HEK293 (cell line): ENCODE measurements around the gene FLNC.

Source experiments
- CTCF ChIA-PET: fragments of 350-600 bp; formaldehyde crosslinking; extraction: SDS; loops from one replicate; lab custom pipeline; 2021; ENCODE audit warnings: antibody characterized with exemption; lab: Yijun Ruan, JAX
- POLR2A ChIA-PET: fragments of 300-600 bp; formaldehyde crosslinking; extraction: SDS; loops from one replicate; lab custom pipeline; 2020; ENCODE audit warnings: antibody characterized with exemption, inconsistent platforms; lab: Yijun Ruan, JAX
- H3K27ac ChIP-seq: fragments of 200-500 bp; sonication (Bioruptor generic); 2 replicates; pipeline ENCODE4 v1.5.1; 2014; ENCODE audit warnings: low read depth, low read length, control low read depth, inconsistent platforms; ENCODE audit errors: extremely low read depth
- H3K36me3 ChIP-seq, 2 experiments: fragments of 200-500 bp in 1 of 2; sonication (Bioruptor generic) in 1 of 2; 1 replicate in 1 of 2; 2 replicates in 1 of 2; pipeline ENCODE4 v1.5.1; 2014 to 2017; ENCODE audit warnings: inconsistent platforms in 2 of 2, low read length in 2 of 2; ENCODE audit not compliant: control insufficient read depth in 2 of 2, insufficient read depth in 1 of 2
- H3K4me1 ChIP-seq: fragments of 200-500 bp; sonication (Bioruptor generic); 2 replicates; pipeline ENCODE4 v1.5.1; 2014; ENCODE audit warnings: mild to moderate bottlenecking, low read length, inconsistent platforms; ENCODE audit not compliant: control insufficient read depth, insufficient read depth
- H3K4me3 ChIP-seq: 2 replicates; pipeline ENCODE4 v1.5.1; 2011; ENCODE audit warnings: low read depth, mild to moderate bottlenecking, control low read depth, low read length, moderate library complexity
- H3K9me3 ChIP-seq: fragments of 200-500 bp; sonication (Bioruptor generic); 2 replicates; pipeline ENCODE4 v1.5.1; 2014; ENCODE audit warnings: low read depth, low read length, inconsistent platforms; ENCODE audit not compliant: control insufficient read depth, insufficient read depth
- ATF2 ChIP-seq: fragments of 450-650 bp; formaldehyde crosslinking; IDR thresholded peaks from 2 replicates; pipeline ENCODE4 v1.5.1; 2016; ENCODE audit warnings: missing biosample characterization, missing genetic modification characterization, low read depth
- BCL11A ChIP-seq: fragments of 450-650 bp; formaldehyde crosslinking; IDR thresholded peaks from 2 replicates; pipeline ENCODE4 v1.5.1; 2016; ENCODE audit warnings: low read depth, missing biosample characterization, missing genetic modification characterization
- FEZF1 ChIP-seq: fragments of 450-650 bp; formaldehyde crosslinking; IDR thresholded peaks from 2 replicates; pipeline ENCODE4 v1.5.1; 2016; ENCODE audit warnings: missing biosample characterization, missing genetic modification characterization
- KLF16 ChIP-seq: fragments of 450-650 bp; formaldehyde crosslinking; IDR thresholded peaks from 2 replicates; pipeline ENCODE4 v1.5.1; 2017; ENCODE audit warnings: missing biosample characterization, missing genetic modification characterization
- KLF8 ChIP-seq: fragments of 450-650 bp; formaldehyde crosslinking; IDR thresholded peaks from 2 replicates; pipeline ENCODE4 v1.5.1; 2016; ENCODE audit warnings: missing biosample characterization, missing genetic modification characterization
- OSR2 ChIP-seq: fragments of 450-650 bp; formaldehyde crosslinking; IDR thresholded peaks from 2 replicates; pipeline ENCODE4 v1.5.1; 2016; ENCODE audit warnings: missing biosample characterization, missing genetic modification characterization
- SP3 ChIP-seq: fragments of 450-650 bp; formaldehyde crosslinking; IDR thresholded peaks from 2 replicates; pipeline ENCODE4 v1.5.1; 2016; ENCODE audit warnings: missing biosample characterization, missing genetic modification characterization
- ZBTB10 ChIP-seq: fragments of 450-650 bp; formaldehyde crosslinking; IDR thresholded peaks from 2 replicates; pipeline ENCODE4 v1.5.1; 2016; ENCODE audit warnings: missing biosample characterization, missing genetic modification characterization
- ZBTB20 ChIP-seq: fragments of 450-650 bp; formaldehyde crosslinking; IDR thresholded peaks from 2 replicates; pipeline ENCODE4 v1.5.1; 2016; ENCODE audit warnings: missing biosample characterization, missing genetic modification characterization
- ZFP69B ChIP-seq: fragments of 450-650 bp; formaldehyde crosslinking; IDR thresholded peaks from 2 replicates; pipeline ENCODE4 v1.5.1; 2016; ENCODE audit warnings: missing biosample characterization, missing genetic modification characterization
- ZNF148 ChIP-seq: fragments of 450-650 bp; formaldehyde crosslinking; IDR thresholded peaks from 2 replicates; pipeline ENCODE4 v1.5.0; 2017; ENCODE audit warnings: missing biosample characterization, missing genetic modification characterization, borderline replicate concordance
- ZNF248 ChIP-seq: fragments of 450-650 bp; formaldehyde crosslinking; IDR thresholded peaks from 2 replicates; pipeline ENCODE4 v1.5.1; 2017; ENCODE audit warnings: missing biosample characterization, missing genetic modification characterization
- ZNF280C ChIP-seq: fragments of 450-650 bp; formaldehyde crosslinking; IDR thresholded peaks from 2 replicates; pipeline ENCODE4 v1.5.1; 2016; ENCODE audit warnings: missing biosample characterization, missing genetic modification characterization
- ZNF311 ChIP-seq: fragments of 450-650 bp; formaldehyde crosslinking; IDR thresholded peaks from 2 replicates; pipeline ENCODE4 v1.5.1; 2017; ENCODE audit warnings: missing biosample characterization, missing genetic modification characterization, borderline replicate concordance
- ZNF335 ChIP-seq: fragments of 450-650 bp; formaldehyde crosslinking; conservative IDR thresholded peaks from 2 replicates; pipeline ENCODE4 v1.5.1; 2016; ENCODE audit warnings: missing biosample characterization, missing genetic modification characterization
- ZNF366 ChIP-seq: fragments of 450-650 bp; formaldehyde crosslinking; conservative IDR thresholded peaks from 2 replicates; pipeline ENCODE4 v1.5.1; 2016; ENCODE audit warnings: missing biosample characterization, missing genetic modification characterization
- ZNF501 ChIP-seq: fragments of 450-650 bp; formaldehyde crosslinking; IDR thresholded peaks from 2 replicates; pipeline ENCODE4 v1.5.1; 2016; ENCODE audit warnings: missing biosample characterization, missing genetic modification characterization
- ZNF639 ChIP-seq: fragments of 450-650 bp; formaldehyde crosslinking; IDR thresholded peaks from 2 replicates; pipeline ENCODE4 v1.5.1; 2016; ENCODE audit warnings: missing biosample characterization, missing genetic modification characterization
- ZNF747 ChIP-seq: fragments of 450-650 bp; formaldehyde crosslinking; IDR thresholded peaks from 2 replicates; pipeline ENCODE4 v1.5.1; 2016; ENCODE audit warnings: missing biosample characterization, missing genetic modification characterization
- ZNF76 ChIP-seq: fragments of 450-650 bp; formaldehyde crosslinking; IDR thresholded peaks from 2 replicates; pipeline ENCODE4; 2016; ENCODE audit warnings: low read depth, missing biosample characterization, missing genetic modification characterization, borderline replicate concordance
- ZSCAN16 ChIP-seq: fragments of 450-650 bp; formaldehyde crosslinking; IDR thresholded peaks from 2 replicates; pipeline ENCODE4 v1.5.1; 2016; ENCODE audit warnings: missing biosample characterization, missing genetic modification characterization

Gene FLNC

GRCh38 chr7:128796327-128796726, 33.9 kb upstream of the FLNC start:
- POLR2A ChIA-PET, result no interaction called here

GRCh38 chr7:128799451-128799850, 30.8 kb upstream of the FLNC start:
- POLR2A ChIA-PET, result no interaction called here
- H3K4me1 ChIP-seq, result no peaks in the 10 kb centered on the region
- no peaks in the 10 kb centered on the region for H3K9me3 ChIP-seq
- no peak overlapping the region for H3K4me3 ChIP-seq
- peaks cover 4 to 27% of the 10 kb centered on the region in 2 experiments; a peak in 2 of 3 replicates for H3K36me3 ChIP-seq
- CTCF ChIA-PET, result no interaction called here
- TF ChIP-seq ZNF366 (tag by site-specific recombination), result no peak
- no peak for TF ChIP-seq ZNF639 (tag by site-specific recombination)
- TF ChIP-seq ZSCAN16, result no peak
- TF ChIP-seq FEZF1, result no peak
- no peak for TF ChIP-seq ZNF335 (tag by site-specific recombination)
- no peak for TF ChIP-seq ZBTB20 (tag by site-specific recombination)
- no peak for TF ChIP-seq ZFP69B (tag by site-specific recombination)
- TF ChIP-seq KLF8 (tag by site-specific recombination), result no peak
- TF ChIP-seq ZNF311 (tag by site-specific recombination), result no peak
- TF ChIP-seq ZNF248 (tag by site-specific recombination), result no peak
- no peak for TF ChIP-seq ZNF747 (tag by site-specific recombination)
- no peak for TF ChIP-seq ZNF76 (tag by site-specific recombination)
- TF ChIP-seq ZNF280C (tag by site-specific recombination), result no peak
- H3K27ac ChIP-seq, result no peak overlapping the region

More at GRCh38 chr7:128796327-128796726, 33.9 kb upstream of the FLNC start:
- CTCF ChIA-PET, result no interaction called here
- Histone ChIP-seq H3K4me1 (peaks cover 2% of the 10 kb centered on the region; the same call in 1 of the 2 replicates), H3K27ac (no peak overlapping the region), H3K36me3 (peaks cover 0 to 23% of the 10 kb centered on the region in 2 experiments; a peak in 2 of 3 replicates), H3K4me3 (no peak overlapping the region), H3K9me3 (no peaks in the 10 kb centered on the region)
- TF ChIP-seq OSR2 (tag by site-specific recombination) (no peak), ZNF501 (no peak), ZBTB10 (no peak), BCL11A (no peak), SP3 (tag by site-specific recombination) (no peak), ATF2 (tag by site-specific recombination) (no peak), ZNF148 (tag by site-specific recombination) (no peak), KLF16 (tag by site-specific recombination) (no peak)
